HG03571 (cell line): ENCODE measurements around the gene TBC1D3G.
"Not testable (repeated sequence)": the region's sequence is repeated elsewhere in the genome, so short reads cannot be mapped to it uniquely, and the experiment has no call there.

Experiments
- ATAC-seq: cut with Tn5 transposase; IDR thresholded peaks from one replicate; pipeline ENCODE4 v1.9.1; 2021; ENCODE audit not compliant: unreplicated experiment

Gene TBC1D3G

GRCh38 chr17:36323584-36323983 lies at the start of gene TBC1D3G:
Gene TBC1D3G (plus strand): TSS chr17:36323884. CDS start chr17:36325412, 1,528 bp downstream.
- ATAC-seq: not testable (repeated sequence)

DNA sequence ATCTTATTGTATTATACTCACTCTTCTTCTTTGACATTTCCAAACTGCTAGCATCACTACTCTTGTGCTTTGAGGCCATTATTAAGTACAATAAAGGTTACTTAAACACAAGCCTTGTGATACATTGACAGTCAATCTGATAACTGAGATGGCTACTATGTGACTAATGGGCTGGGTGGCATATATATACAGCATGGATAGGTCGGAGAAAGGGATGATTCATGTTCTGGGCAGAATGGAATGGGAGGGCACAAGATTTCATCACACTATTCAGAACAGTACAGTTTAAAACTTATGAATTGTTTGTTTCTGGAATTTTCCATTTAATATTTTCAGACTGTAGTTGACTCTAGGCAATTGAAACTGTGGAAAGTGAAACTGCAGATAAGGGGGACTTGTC lies 40.4 kb upstream of the TBC1D3G start:
- ATAC-seq: not testable (repeated sequence)

DNA sequence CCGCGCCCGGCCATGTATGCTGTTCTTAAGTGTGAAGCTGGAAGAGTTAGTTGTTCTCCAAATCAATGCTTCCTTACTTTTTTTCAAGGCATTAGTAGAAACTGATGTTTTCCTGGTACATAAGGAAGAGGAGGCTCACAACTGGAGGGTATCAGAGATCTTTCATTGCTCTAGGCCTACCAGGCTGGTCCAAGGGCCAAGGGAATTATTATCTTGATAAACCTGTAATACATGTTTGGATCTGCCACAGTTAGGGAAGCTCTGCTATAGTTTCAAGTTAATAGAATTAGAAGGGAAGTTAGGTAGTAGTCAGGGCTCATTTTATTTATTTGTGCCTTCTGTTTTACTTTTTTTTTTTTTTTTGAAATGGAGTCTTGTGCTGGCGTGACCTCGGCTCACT lies 39.5 kb upstream of the TBC1D3G start:
- ATAC-seq: not testable (repeated sequence)

DNA sequence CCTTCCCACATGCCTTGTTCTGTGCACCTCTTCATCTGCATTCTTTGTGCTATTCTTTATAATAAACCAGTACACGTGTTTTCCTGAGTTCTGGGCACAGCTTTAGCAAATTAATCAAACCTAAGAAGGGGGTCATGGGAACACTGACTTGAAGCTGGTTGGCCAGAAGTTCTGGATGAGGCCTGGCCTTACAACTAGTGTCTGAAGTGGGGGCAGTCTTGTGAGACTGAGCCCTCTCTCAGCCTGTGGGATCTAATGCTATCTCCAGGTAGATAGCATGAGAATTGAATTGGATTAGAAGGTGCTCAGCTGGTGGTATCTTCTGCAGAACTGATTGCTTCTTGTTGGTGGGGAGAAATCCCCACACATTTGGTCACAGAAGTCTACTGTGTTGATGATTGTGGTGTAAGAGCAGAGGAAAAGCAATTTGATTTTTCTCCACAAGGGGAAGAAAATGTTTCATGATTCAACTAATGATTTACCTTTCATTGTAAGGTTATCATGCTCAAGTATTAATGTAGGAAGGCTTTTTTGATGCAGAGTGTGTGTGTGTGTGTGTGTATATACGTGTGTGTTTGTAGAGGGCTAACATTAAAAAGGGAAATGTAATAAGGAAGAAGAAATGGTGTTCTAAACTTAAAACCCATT lies 33.6 kb upstream of the TBC1D3G start:
- not testable (repeated sequence) for ATAC-seq

- ATAC-seq: not testable (repeated sequence)
These were observed 28.5 kb upstream of the TBC1D3G start for GRCh38 chr17:36295161-36295560.

DNA sequence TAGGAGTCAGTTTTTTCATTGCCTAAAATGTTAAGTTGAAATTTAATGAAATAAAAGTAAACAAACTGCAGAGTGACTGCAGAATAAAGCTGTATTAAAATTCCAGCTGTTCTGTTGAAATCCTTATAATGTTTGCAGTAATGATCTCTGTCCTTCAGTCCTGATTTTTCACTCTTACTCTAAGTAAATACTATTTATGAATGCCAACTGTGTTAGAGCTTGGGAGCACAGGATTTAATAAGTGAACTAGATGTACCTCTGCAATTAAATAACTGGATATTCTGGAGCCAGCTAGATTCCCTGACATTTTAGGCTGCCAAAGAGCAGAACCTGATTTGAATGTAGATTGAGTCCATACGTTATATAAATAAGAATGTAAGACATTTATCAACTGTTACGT lies 7.9 kb upstream of the TBC1D3G start:
- ATAC-seq: not testable (repeated sequence)

GRCh38 chr17:36362496-36362895 lies 38.8 kb downstream of the TBC1D3G start:
- ATAC-seq: not testable (repeated sequence)

GRCh38 chr17:36375938-36376337 lies 52.3 kb downstream of the TBC1D3G start:
- not testable (repeated sequence) for ATAC-seq
